ENCODE measurements around the gene ARHGEF16.

DNA sequence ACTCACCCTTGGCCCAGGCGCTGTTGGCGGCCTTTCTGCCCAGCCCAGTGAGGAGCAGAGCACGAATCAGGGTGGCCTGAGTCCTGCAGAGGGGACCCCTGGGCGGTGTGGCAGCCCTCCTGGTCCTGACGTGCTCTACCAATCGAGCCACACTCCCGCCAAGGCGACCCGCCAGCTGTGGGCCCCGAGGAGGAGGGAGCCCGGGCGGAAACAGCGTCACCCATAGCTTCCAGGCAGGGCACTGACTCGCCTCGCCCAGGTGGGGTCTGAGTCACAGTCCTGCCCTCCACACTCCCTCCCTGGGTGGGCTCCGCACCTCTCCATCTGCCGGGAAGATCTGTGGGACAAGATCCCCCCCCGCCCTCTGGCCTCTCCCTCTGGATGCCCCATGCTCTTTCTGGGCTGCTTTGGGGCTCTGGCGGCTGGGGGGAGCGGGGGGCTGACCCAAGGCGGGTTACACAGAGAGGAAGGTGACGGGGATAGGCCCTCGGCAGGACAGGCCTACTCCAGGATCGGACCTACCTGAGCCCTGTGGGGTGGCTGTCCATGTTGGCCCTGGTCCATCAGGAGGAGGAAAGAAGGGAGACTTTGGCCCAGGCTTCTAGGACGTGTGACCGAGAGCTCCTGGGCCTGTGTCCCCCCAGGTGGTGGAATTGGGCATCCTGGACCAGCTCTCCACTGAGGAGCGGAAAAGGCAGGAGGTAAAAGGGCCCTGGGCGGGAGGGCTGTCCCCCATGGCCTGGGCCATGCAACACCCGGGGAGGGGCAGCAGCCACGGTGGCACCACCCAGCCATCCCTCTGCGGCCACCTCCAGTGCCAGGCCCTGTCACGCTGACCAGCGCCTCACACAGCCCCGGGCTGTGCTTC, 14.0 kb downstream of the ARHGEF16 start:
- TF ChIP-seq, protein P1, sequence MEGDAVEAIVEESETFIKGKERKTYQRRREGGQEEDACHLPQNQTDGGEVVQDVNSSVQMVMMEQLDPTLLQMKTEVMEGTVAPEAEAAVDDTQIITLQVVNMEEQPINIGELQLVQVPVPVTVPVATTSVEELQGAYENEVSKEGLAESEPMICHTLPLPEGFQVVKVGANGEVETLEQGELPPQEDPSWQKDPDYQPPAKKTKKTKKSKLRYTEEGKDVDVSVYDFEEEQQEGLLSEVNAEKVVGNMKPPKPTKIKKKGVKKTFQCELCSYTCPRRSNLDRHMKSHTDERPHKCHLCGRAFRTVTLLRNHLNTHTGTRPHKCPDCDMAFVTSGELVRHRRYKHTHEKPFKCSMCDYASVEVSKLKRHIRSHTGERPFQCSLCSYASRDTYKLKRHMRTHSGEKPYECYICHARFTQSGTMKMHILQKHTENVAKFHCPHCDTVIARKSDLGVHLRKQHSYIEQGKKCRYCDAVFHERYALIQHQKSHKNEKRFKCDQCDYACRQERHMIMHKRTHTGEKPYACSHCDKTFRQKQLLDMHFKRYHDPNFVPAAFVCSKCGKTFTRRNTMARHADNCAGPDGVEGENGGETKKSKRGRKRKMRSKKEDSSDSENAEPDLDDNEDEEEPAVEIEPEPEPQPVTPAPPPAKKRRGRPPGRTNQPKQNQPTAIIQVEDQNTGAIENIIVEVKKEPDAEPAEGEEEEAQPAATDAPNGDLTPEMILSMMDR (IDR thresholded peaks at IDR 0.05) = no peak
- TF ChIP-seq EZH2 (IDR thresholded peaks at IDR 0.05; ENCODE audit: borderline replicate concordance, insufficient read depth, low read depth, low read length, poor library complexity, severe bottlenecking) = no peak
